ENCODE results near the gene ALPK3. TPM values are rescaled to one million over a fixed set of nuclear protein-coding genes. Genes with fewer than 3 reads are reported as not detected.

The ALPK3 gene
- total RNA-seq, 1 donor from 2014 or later, result 2.5 TPM

- no peak for DNase-seq (ENCODE audit: extremely low spot score in 2 of 2)
- no peak for TF ChIP-seq POLR2A (IDR thresholded peaks at IDR 0.05)
- TF ChIP-seq CTCF (IDR thresholded peaks at IDR 0.05), result no peak
- no peak for TF ChIP-seq POLR2AphosphoS5 (IDR thresholded peaks at IDR 0.05; ENCODE audit: insufficient read depth in 1 of 2, low read depth in 1 of 2)
- intact Hi-C loops (cut with DNase I), result no loop called here
Observed at GRCh38 chr15:84880007-84880406, 62.9 kb downstream of the ALPK3 start.

GRCh38 chr15:84880822-84881519, 63.8 kb downstream of the ALPK3 start:
- no peak for DNase-seq (ENCODE audit: extremely low spot score in 2 of 2)
- Histone ChIP-seq H3K9me3 (no peaks in the 10 kb centered on the region), H3K4me3 (no peak overlapping the region), H3K27ac (no peak overlapping the region), H3K36me3 (no peaks in the 10 kb centered on the region), H3K4me1 (no peaks in the 10 kb centered on the region), H3K27me3 (no peaks in the 10 kb centered on the region)
- TF ChIP-seq POLR2AphosphoS5 (IDR thresholded peaks at IDR 0.05; ENCODE audit: insufficient read depth in 1 of 2, low read depth in 1 of 2), result no peak
- no peak for TF ChIP-seq POLR2A (IDR thresholded peaks at IDR 0.05)
- TF ChIP-seq CTCF (IDR thresholded peaks at IDR 0.05), result no peak
- intact Hi-C loops (cut with DNase I), result no loop called here

More at GRCh38 chr15:84880007-84880406, 62.9 kb downstream of the ALPK3 start:
- no peak overlapping the region for H3K4me3 ChIP-seq
- no peaks in the 10 kb centered on the region for H3K4me1 ChIP-seq
- no peaks in the 10 kb centered on the region for H3K27me3 ChIP-seq
- no peak overlapping the region for H3K27ac ChIP-seq
- H3K9me3 ChIP-seq, result no peaks in the 10 kb centered on the region
- H3K36me3 ChIP-seq, result no peaks in the 10 kb centered on the region

- Histone ChIP-seq H3K27ac (no peak overlapping the region), H3K36me3 (no peaks in the 10 kb centered on the region), H3K4me3 (no peak overlapping the region), H3K4me1 (no peaks in the 10 kb centered on the region), H3K27me3 (no peaks in the 10 kb centered on the region), H3K9me3 (no peaks in the 10 kb centered on the region)
- TF ChIP-seq POLR2A (IDR thresholded peaks at IDR 0.05) (no peak), CTCF (IDR thresholded peaks at IDR 0.05) (no peak), POLR2AphosphoS5 (IDR thresholded peaks at IDR 0.05; ENCODE audit: insufficient read depth in 1 of 2, low read depth in 1 of 2) (no peak)
- DNase-seq (ENCODE audit: extremely low spot score in 2 of 2), result no peak
- intact Hi-C loops (cut with DNase I), result no loop called here
Observed at GRCh38 chr15:84881520-84881830, 64.3 kb downstream of the ALPK3 start.

GRCh38 chr15:84883466-84883865, 66.3 kb downstream of the ALPK3 start:
- TF ChIP-seq CTCF (IDR thresholded peaks at IDR 0.05), result no peak
- TF ChIP-seq POLR2AphosphoS5 (IDR thresholded peaks at IDR 0.05; ENCODE audit: insufficient read depth in 1 of 2, low read depth in 1 of 2), result no peak
- no peak for TF ChIP-seq POLR2A (IDR thresholded peaks at IDR 0.05)
- Histone ChIP-seq H3K4me3 (no peak overlapping the region), H3K36me3 (no peaks in the 10 kb centered on the region), H3K9me3 (no peaks in the 10 kb centered on the region), H3K4me1 (no peaks in the 10 kb centered on the region), H3K27ac (no peak overlapping the region), H3K27me3 (no peaks in the 10 kb centered on the region)
- intact Hi-C loops (cut with DNase I), result no loop called here
- DNase-seq (ENCODE audit: extremely low spot score in 2 of 2), result no peak

- no peak for TF ChIP-seq POLR2AphosphoS5 (IDR thresholded peaks at IDR 0.05; ENCODE audit: insufficient read depth in 1 of 2, low read depth in 1 of 2)
- no peak for TF ChIP-seq POLR2A (IDR thresholded peaks at IDR 0.05)
- TF ChIP-seq CTCF (IDR thresholded peaks at IDR 0.05), result no peak
- no peak within 1 kb of the TSS for H3K27ac ChIP-seq
- intact Hi-C loops (cut with DNase I), result no loop called here
- no peaks in the 10 kb centered on the region for H3K27me3 ChIP-seq
- H3K4me3 ChIP-seq, result no peak within 1 kb of the TSS
- H3K4me1 ChIP-seq, result no peaks in the 10 kb centered on the region
- H3K36me3 ChIP-seq, result no peaks in the 10 kb centered on the region
- no peaks in the 10 kb centered on the region for H3K9me3 ChIP-seq
- DNase-seq (ENCODE audit: extremely low spot score in 2 of 2), result no peak
Observed at GRCh38 chr15:84883916-84884781, 67.0 kb downstream of the ALPK3 start, which contains the start of gene SLC28A1. TSS of gene SLC28A1 (plus strand) at chr15:84884662. CDS start at chr15:84887761, 3,099 bp downstream.
